Natural killer cell (primary cell): ENCODE data around the gene ABHD14A. TPM values are rescaled to one million over a fixed set of nuclear protein-coding genes. Genes with fewer than 3 reads are reported as not detected.

Source experiments
- ATAC-seq, 3 donors: fragments of 150-1000 bp in 2 of 3; fragments of 200-7000 bp in 1 of 3; cut with Tn5 transposase; 1 replicate in 1 of 3; 2 replicates in 2 of 3; pipeline ENCODE4 v1.10.0; 2021; ENCODE audit warnings: mild to moderate bottlenecking in 2 of 3, moderate library complexity in 2 of 3
- DNase-seq, 2 donors: peaks; one replicate each; pipeline versions ENCODE4 v3.0.0 to v3.0.0-alpha.2; 2013 to 2021; ENCODE audit warnings: mixed read lengths in 1 of 2
- H3K27ac ChIP-seq: one replicate; pipeline ENCODE4 v1.5.1; 2013; ENCODE audit warnings: mild to moderate bottlenecking, low read length
- H3K27me3 ChIP-seq: one replicate; pipeline ENCODE4 v1.6.1; 2013; ENCODE audit warnings: low read length; ENCODE audit not compliant: control insufficient read depth, insufficient read depth
- H3K36me3 ChIP-seq: one replicate; pipeline ENCODE4 v1.6.1; 2013; ENCODE audit warnings: low read length; ENCODE audit not compliant: control insufficient read depth, insufficient read depth
- H3K4me1 ChIP-seq: one replicate; pipeline ENCODE4 v1.6.1; 2013; ENCODE audit warnings: low read length; ENCODE audit not compliant: control insufficient read depth, insufficient read depth
- H3K4me3 ChIP-seq: one replicate; pipeline ENCODE4 v1.5.1; 2013; ENCODE audit warnings: low read length
- H3K9me3 ChIP-seq: one replicate; pipeline ENCODE4 v1.6.1; 2013; ENCODE audit warnings: low read length; ENCODE audit not compliant: control insufficient read depth, insufficient read depth
- H3K27ac Mint-ChIP-seq, 2 donors: one replicate each; pipeline ENCODE4 v1.8.0; 2022; ENCODE audit warnings: mild to moderate bottlenecking in 2 of 2, mixed read lengths in 2 of 2, moderate library complexity in 1 of 2
- H3K27me3 Mint-ChIP-seq, 2 donors: one replicate each; pipeline ENCODE4 v1.8.0; 2022; ENCODE audit warnings: low read depth in 2 of 2, mixed read lengths in 2 of 2
- H3K36me3 Mint-ChIP-seq: one replicate; pipeline ENCODE4 v1.8.0; 2022; ENCODE audit warnings: mixed read lengths
- H3K4me1 Mint-ChIP-seq, 2 donors: one replicate each; pipeline ENCODE4 v1.8.0; 2022; ENCODE audit warnings: mixed read lengths in 2 of 2
- H3K4me3 Mint-ChIP-seq: one replicate; pipeline ENCODE4 v1.8.0; 2022; ENCODE audit warnings: mild to moderate bottlenecking, moderate library complexity, mixed read lengths
- H3K9me3 Mint-ChIP-seq, 2 donors: one replicate each; pipeline ENCODE4 v1.8.0; 2022; ENCODE audit warnings: mixed read lengths in 2 of 2
- WGBS: methylation state at CpG from one replicate; pipeline ENCODE4 v1.1.7; 2013; ENCODE audit warnings: missing lambda C conversion rate; ENCODE audit not compliant: insufficient coverage; 5-methylcytosine and 5-hydroxymethylcytosine counted together
- intact Hi-C: fragments of 100-400 bp; cut with micrococcal nuclease; formaldehyde crosslinking; loops from one replicate; pipeline ENCODE4 v1.14.2; 2022
- total RNA-seq, 4 donors: library from RNA; stranded (reverse); fragments of 120-200 nt in 1 of 4; gene quantifications; one replicate each; pipeline versions ENCODE4 v1.2.3 to v1.2.4, GENCODE V29; 2013 to 2022
- TF ChIP-seq, protein P1 (sequence below): fragments of 200-600 bp; IDR thresholded peaks from one replicate; pipeline ENCODE4 v1.8.0; 2022; ENCODE audit warnings: antibody characterized with exemption

Gene ABHD14A
- total RNA-seq, 3 donors from 2014 or later (not counting 1 experiment from before 2014, with no cell fraction given) = 12.0 to 14.7 (median 13.4) TPM

DNA sequence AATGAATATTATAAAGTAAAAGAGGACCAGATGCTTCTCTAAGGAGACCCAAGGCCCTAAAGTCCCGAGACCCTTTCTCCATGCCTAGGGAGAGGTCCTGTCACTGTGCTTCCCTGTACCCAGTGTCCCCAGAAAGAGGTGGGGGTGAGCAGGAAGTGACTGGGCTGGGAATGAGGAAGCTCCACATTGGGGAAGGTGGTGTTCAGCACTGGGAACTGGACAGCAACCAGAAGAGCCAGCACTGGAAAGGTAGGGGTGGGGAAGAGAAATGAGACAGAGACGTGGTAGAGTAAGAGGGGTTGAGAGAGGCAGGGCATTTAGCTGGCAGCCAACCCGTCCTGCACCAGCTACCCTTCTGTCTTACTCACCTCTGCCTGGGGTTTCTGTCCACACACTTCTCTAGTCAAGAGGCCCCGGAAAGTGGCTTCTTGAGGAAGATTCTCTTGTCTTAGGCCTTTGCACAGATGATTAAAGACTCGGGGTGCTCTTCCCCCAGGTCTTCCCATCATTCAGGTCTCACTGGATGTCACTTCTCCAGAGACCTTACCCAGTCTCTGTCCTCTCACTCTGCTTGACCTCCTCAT, 45.4 kb upstream of the ABHD14A start:
- no peaks in the 10 kb centered on the region for H3K9me3 ChIP-seq
- DNase-seq (no peak), ATAC-seq (no peak)
- H3K4me1 ChIP-seq = no peaks in the 10 kb centered on the region
- H3K4me3 ChIP-seq = no peak overlapping the region
- TF ChIP-seq, protein P1, sequence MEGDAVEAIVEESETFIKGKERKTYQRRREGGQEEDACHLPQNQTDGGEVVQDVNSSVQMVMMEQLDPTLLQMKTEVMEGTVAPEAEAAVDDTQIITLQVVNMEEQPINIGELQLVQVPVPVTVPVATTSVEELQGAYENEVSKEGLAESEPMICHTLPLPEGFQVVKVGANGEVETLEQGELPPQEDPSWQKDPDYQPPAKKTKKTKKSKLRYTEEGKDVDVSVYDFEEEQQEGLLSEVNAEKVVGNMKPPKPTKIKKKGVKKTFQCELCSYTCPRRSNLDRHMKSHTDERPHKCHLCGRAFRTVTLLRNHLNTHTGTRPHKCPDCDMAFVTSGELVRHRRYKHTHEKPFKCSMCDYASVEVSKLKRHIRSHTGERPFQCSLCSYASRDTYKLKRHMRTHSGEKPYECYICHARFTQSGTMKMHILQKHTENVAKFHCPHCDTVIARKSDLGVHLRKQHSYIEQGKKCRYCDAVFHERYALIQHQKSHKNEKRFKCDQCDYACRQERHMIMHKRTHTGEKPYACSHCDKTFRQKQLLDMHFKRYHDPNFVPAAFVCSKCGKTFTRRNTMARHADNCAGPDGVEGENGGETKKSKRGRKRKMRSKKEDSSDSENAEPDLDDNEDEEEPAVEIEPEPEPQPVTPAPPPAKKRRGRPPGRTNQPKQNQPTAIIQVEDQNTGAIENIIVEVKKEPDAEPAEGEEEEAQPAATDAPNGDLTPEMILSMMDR = no peak
- H3K9me3 Mint-ChIP-seq = no peaks in the 10 kb centered on the region
- no peaks in the 10 kb centered on the region for H3K27me3 Mint-ChIP-seq
- H3K27ac ChIP-seq = no peak overlapping the region
- WGBS = 95% methylated on average over 4 of the region's 5 CpGs
- H3K27me3 ChIP-seq = no peaks in the 10 kb centered on the region
- no peaks in the 10 kb centered on the region for H3K36me3 Mint-ChIP-seq
- H3K4me3 Mint-ChIP-seq = no peak overlapping the region
- intact Hi-C loops = no loop called here
- peaks cover 17% of the 10 kb centered on the region for H3K36me3 ChIP-seq
- H3K27ac Mint-ChIP-seq = no peak overlapping the region
- no peaks in the 10 kb centered on the region for H3K4me1 Mint-ChIP-seq

DNA sequence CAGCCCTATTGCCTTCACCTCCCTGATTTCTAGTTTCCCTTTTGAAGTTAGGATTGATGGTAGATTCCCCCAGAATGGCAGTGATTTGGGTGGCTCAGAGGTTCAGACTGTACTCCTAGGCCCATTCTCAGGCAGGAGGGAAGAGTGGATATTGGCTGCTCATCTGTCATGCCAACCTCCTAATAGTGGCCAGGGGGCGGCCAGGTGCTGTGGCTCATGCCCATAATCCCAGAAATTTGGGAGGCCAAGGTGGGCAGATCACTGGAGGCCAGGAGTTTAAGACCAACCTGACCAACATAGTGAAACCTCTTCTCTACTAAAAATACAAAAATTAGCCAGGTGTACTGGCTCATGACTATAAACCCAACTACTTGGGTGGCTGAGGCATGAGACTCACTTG, 44.4 kb upstream of the ABHD14A start:
- intact Hi-C loops = no loop called here
- DNase-seq (no peak), ATAC-seq (no peak)
- no peaks in the 10 kb centered on the region for H3K4me1 Mint-ChIP-seq
- no peaks in the 10 kb centered on the region for H3K36me3 Mint-ChIP-seq
- H3K27ac ChIP-seq = no peak overlapping the region
- no peaks in the 10 kb centered on the region for H3K27me3 Mint-ChIP-seq
- 86% methylated on average over 1 of the region's 1 CpG for WGBS
- no peak overlapping the region for H3K4me3 ChIP-seq
- H3K4me1 ChIP-seq = no peaks in the 10 kb centered on the region
- TF ChIP-seq, protein P1 = no peak
- no peaks in the 10 kb centered on the region for H3K9me3 ChIP-seq
- no peaks in the 10 kb centered on the region for H3K9me3 Mint-ChIP-seq
- H3K27me3 ChIP-seq = no peaks in the 10 kb centered on the region
- H3K36me3 ChIP-seq = peaks cover 26% of the 10 kb centered on the region
- H3K4me3 Mint-ChIP-seq = no peak overlapping the region
- no peak overlapping the region for H3K27ac Mint-ChIP-seq

DNA sequence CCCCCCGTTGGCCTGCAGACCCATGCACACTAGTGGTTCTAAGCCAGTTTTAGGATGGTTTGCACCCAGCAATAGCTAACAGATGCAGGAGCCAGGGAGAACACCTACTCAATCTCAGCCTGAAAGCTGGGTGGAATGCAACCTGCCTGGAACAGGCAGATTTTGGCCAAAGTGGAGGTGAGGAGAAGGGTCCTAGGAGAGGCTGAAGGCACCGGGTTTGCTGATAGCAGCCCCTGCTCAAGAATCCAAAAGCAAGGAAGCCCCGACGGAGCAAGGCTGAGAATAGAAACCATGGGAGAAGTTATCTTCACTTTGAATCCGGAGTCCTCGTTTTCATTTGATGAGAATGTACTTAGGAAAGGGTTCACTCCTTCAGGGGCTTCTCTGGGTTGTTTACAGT, 43.1 kb upstream of the ABHD14A start:
- 97% methylated on average over 6 of the region's 6 CpGs for WGBS

More for the DNA sequence above, 43.1 kb upstream of the ABHD14A start:
- Histone ChIP-seq H3K36me3 (peaks cover 39% of the 10 kb centered on the region), H3K4me1 (no peaks in the 10 kb centered on the region), H3K27me3 (no peaks in the 10 kb centered on the region), H3K9me3 (no peaks in the 10 kb centered on the region), H3K27ac (no peak overlapping the region), H3K4me3 (no peak overlapping the region)
- no peak overlapping the region for H3K27ac Mint-ChIP-seq
- no peaks in the 10 kb centered on the region for H3K36me3 Mint-ChIP-seq
- intact Hi-C loops = no loop called here
- TF ChIP-seq, protein P1 = no peak
- ATAC-seq (no peak), DNase-seq (no peak)
- no peaks in the 10 kb centered on the region for H3K4me1 Mint-ChIP-seq
- no peaks in the 10 kb centered on the region for H3K27me3 Mint-ChIP-seq
- H3K9me3 Mint-ChIP-seq = no peaks in the 10 kb centered on the region
- no peak overlapping the region for H3K4me3 Mint-ChIP-seq
